GM21619 (cell line): ENCODE measurements around the gene PAPSS2.
"Not testable (repeated sequence)": the region's sequence is repeated elsewhere in the genome, so short reads cannot be mapped to it uniquely, and the experiment has no call there.

Experiments
- ATAC-seq: cut with Tn5 transposase; IDR thresholded peaks from one replicate; pipeline ENCODE4 v1.9.1; 2021; ENCODE audit not compliant: unreplicated experiment

Gene PAPSS2

DNA sequence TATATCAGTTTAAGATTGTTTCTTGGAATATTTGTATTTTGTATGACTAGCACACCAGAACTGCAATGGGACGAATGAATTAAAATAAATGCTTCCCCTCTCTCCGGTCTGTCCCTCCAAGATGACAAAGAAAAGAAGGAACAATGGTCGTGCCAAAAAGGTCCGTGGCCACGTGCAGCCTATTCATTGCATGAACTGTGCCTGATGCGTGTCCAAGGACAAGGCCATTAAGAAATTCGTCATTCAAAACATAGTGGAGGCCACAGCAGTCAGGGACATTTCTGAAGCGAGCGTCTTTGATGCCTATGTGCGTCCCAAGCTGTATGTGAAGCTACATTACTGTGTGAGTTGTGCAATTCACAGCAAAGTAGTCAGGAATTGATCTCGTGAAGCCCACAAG, 17.2 kb upstream of the PAPSS2 start:
- no peak for ATAC-seq

- no peak for ATAC-seq
Observed at GRCh38 chr10:87642988-87643387, 16.7 kb upstream of the PAPSS2 start.

DNA sequence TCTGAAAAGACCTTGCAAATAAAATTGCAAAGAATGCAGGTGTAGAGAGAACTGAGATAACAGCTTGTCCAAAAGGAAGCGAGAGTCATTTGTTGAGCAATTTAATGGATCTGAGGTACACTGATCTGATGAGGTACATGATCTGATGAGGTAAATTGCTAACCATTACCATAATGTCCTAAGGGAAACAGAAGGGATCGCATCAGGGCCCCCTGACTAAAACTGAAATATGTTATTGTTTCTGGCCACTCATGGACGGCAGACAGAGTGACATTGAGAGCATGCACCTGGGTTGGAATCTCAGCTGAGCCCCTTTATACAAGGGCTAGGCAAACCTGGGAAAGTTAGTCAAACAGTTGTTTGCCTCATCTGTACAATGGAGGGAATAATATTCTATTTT, 15.8 kb upstream of the PAPSS2 start:
- no peak for ATAC-seq

DNA sequence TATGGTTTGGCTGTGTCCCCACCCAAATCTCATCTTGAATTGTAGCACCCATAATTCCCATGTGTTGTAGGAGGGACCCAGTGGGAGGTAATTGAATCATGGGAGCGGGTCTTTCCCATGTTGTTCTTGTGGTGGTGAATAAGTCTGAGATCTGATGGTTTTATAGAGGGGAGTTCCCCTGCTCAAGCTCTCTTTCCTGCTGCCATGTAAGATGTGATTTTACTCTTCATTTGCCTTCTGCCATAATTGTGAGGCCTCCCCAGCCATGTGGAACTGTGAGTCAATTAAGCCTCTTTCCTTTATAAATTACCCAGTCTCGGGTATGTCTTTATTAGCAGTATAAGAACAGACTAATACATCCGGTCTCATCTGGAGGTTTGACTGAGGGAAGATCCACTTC, 15.2 kb upstream of the PAPSS2 start:
- not testable (repeated sequence) for ATAC-seq

- no peak for ATAC-seq
Observed at GRCh38 chr10:87646192-87646909, 13.3 kb upstream of the PAPSS2 start.

DNA sequence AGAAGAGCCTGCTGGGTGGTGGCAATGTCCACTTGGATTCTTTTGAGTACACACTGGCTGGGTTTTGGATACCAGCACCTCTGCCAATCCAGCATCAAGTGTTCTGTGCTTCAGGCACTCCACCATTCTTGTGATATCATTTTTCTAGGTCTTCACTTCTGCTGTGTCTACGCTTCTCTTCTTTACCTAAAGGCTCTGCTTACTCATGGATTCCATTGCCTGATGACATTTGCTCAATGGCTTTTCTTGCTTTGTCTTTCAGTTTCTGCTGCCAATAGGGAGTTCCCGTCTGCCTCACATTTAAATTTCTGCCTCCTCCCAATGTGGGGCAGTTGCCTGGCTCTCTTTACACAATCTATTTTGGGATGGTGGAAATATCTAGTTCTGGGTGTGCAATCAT, 12.7 kb upstream of the PAPSS2 start:
- no peak for ATAC-seq

GRCh38 chr10:87650838-87651589, 8.7 kb upstream of the PAPSS2 start:
- no peak for ATAC-seq

DNA sequence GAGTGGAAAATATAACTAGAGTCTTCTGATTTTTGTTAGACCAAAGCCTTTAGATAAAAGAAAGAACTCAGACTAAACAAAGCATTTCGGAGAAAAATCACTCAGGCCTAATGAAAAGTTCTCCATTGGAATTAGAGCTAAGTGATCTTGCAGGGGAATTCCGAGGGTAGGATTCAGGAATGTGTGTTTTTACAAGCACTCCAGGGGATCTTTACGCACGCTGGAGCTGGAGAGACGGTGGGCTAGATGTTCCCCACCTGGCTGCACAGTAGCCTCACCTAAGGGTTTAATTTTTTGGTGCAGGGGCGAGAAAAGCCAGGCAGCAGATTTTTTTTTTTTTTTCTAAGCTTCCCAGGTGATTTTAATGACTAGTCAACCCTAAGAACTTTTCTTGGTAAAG, 7.9 kb upstream of the PAPSS2 start:
- no peak for ATAC-seq

GRCh38 chr10:87652261-87652660, 7.4 kb upstream of the PAPSS2 start:
- ATAC-seq: no peak

GRCh38 chr10:87654212-87654611, 5.5 kb upstream of the PAPSS2 start:
- no peak for ATAC-seq

DNA sequence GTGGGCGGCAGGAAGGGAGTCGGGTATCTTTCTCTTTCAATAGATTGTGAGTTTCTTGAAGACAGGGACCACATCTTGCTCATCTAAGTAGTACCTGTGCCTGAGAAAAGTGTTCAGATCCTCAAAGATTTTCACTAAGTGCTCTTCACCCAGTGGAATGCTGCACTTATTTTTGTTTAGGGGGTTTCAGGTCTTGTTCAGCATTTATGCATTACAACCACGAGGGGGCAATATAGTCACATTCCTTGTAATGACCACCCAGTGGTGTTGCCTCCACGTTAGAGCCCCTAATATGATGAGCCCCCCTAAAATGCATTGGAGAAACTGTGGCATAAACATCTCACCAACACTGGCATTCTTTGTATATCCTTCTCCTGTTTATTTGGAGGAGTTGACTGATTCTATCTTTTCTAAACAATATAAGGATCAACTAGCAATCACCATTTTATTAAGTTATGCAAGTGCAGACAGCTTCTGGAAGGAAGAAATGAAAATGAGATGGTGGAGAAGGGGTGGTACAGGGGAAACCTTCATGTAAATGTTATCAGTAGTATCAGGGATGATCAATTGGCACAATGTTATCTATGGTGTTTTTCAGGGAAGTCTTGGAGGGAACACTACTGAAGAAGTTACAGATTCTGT, 3.1 kb upstream of the PAPSS2 start:
- no peak for ATAC-seq

GRCh38 chr10:87657371-87657770, 2.3 kb upstream of the PAPSS2 start:
- ATAC-seq: no peak

DNA sequence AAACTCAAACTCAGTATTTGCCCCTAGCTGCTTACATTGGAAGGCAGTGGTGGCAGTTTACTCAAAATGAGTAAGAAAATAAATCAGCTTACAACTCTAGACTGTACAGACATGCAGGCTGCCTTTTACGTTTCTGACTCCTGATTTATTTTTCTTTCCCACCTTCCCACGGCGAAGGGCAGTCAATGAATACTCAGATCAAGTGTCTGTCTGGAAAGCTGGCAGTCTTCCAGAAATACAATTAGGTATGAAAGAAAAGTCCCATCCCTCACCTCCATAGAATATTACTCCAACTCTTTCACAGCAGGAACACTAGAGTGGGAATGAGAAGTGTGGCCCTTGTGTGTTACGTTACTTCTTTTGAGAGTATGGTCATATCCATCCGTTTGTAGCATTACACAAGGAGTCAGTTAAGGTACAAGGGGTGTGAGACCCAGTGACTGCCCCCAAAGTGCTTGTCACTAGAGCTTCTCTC, 1.3 kb upstream of the PAPSS2 start:
- no peak for ATAC-seq

GRCh38 chr10:87658858-87659555, 671 bp upstream of the PAPSS2 start:
- no peak for ATAC-seq

GRCh38 chr10:87660484-87661133, 931 bp downstream of the PAPSS2 start:
- ATAC-seq: no peak

DNA sequence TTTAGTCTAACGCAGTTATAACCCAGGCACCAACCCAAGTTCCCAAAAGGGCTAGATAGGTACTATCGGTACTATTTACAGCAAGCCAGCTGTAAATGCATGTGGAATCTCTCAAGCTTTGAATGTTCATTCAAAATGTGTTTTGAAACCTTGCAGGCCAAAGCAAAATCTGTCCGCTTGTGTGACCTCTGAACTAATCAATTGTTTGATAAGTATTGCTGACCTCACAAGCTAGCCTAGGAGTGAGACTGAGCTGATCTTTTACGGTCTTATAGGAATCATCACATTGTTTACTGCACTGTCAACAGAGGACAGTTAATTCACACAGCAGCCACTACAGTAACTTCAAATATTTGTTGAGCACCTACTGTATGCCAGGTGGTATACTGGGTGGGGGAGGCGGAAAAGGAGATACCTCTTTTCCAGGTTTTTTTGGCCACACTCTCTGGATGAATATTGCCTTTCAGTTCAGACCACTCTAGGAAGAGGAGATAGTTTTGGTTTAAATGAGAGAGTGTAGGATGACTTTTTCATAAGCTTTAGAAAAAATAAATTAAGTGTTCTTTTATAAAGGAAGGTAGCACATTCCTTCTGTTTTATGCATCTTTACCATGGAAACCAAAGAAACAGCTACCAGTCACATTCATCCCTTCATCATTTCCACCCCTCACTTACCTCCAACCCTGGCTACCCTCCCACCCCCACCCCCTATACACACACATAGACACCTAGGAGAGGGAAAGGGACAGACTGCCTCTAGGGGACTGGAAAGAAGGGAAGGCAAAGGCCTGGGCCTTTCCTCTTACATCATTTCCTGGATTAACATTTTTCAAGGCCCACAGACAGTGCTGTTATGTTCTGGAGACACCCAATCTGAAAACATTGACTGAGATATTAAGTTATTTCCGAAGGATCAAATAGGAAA, 2.4 kb downstream of the PAPSS2 start:
- no peak for ATAC-seq

DNA sequence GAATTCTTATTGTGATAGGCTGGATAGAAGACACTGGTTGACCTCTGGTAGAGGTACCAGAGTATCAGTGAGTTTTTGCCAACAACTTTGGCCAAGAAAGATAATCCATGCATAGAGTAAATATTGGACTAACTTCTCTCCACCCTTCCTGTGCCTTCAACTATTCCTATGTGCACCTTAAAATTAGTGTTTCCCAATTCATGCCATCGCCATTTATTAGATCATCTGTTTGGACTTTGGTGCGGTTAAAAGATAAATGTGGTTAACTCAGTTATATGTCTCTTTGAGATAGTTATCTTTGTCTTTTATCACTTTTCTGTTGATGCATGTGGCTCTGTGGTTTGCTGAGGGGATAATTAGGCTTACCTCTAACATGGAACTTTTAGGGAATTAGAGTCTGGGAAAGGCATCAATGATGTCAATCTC, 4.6 kb downstream of the PAPSS2 start:
- no peak for ATAC-seq

DNA sequence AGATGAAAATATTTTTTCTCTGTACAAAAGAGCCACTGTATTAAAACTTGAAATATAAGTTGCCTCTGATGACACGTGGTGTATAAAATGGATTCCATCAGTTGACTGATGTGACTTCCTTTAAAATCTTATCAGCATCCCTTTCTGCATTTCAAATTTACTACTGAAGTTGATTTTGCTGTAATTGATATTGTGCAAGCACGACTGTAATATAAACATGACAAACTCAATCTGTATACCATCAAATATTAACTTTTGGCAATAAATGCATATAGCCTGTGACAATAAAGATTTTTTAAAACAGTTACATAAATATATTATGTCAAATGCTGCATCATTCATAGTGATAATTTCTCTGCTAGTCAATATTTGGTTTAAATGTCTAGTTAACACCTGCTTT, 7.8 kb downstream of the PAPSS2 start:
- ATAC-seq: no peak

DNA sequence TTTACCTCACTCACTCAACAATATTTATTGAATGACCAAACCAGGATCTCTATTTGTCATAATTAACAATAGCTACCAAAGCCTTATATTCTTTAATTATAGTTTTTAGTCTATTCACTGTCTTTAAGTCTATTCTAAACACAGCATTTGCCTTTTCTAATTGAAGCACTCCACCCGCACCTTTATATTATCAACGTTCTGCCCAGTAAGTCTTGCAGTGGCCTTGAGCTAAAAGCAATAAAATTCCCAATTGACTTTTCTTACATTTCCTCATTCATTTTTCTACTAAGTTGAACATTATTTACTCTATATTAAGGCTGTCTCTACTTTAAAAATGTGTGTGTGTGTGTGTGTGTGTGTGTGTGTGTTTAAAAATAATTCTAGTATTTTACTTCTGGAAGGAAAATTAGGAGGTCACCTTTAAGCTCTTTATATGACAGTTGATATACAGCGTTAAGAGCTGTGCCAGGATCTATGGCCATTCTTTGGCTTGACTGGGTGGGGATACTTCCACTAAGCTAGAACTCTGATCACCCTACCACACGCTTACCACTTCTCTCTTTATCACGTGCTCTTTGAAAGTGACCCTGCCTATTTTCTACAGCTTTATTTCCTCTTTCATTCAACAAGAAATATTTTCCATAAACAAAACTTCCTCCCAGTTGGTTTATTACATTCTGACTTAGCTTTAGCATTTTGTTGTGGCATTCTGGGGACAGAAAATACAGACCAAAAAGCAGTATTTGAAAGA, 8.8 kb downstream of the PAPSS2 start:
- ATAC-seq: no peak
